ENCODE results near the gene SH2D7. TPM values are rescaled to one million over a fixed set of nuclear protein-coding genes. Genes with fewer than 3 reads are reported as not detected.

SH2D7 gene
- total RNA-seq, 4 donors from 2014 or later: not detected

DNA sequence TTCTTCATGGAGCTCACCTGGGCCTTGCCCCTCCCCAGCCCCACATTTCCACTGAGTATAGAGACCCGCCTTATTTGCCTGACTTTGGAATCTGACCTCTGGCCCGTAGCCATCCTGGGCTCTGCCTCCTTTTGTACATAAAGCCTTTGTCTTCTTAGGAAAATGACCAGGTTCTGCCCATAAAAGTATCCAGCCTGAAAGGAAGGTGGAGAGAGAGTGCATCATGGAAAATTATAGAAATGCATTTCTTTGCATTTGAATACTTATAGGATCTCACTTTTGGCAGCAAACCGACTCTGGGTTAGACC, 3.6 kb upstream of the SH2D7 start:
- WGBS: 86% methylated on average over 3 of the region's 3 CpGs
- TF ChIP-seq EP300 (IDR thresholded peaks at IDR 0.05) (no peak), POLR2AphosphoS5 (IDR thresholded peaks at IDR 0.05) (no peak), POLR2A (IDR thresholded peaks at IDR 0.05) (no peak)
- TF ChIP-seq, protein P1, sequence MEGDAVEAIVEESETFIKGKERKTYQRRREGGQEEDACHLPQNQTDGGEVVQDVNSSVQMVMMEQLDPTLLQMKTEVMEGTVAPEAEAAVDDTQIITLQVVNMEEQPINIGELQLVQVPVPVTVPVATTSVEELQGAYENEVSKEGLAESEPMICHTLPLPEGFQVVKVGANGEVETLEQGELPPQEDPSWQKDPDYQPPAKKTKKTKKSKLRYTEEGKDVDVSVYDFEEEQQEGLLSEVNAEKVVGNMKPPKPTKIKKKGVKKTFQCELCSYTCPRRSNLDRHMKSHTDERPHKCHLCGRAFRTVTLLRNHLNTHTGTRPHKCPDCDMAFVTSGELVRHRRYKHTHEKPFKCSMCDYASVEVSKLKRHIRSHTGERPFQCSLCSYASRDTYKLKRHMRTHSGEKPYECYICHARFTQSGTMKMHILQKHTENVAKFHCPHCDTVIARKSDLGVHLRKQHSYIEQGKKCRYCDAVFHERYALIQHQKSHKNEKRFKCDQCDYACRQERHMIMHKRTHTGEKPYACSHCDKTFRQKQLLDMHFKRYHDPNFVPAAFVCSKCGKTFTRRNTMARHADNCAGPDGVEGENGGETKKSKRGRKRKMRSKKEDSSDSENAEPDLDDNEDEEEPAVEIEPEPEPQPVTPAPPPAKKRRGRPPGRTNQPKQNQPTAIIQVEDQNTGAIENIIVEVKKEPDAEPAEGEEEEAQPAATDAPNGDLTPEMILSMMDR (IDR thresholded peaks at IDR 0.05): no peak
- DNase-seq (ENCODE audit: low spot score in 2 of 2): no peak
- no peaks in the 10 kb centered on the region for H3K27me3 ChIP-seq
- H3K4me3 ChIP-seq: no peak overlapping the region
- H3K9me3 ChIP-seq: no peaks in the 10 kb centered on the region
- no peak overlapping the region for H3K27ac ChIP-seq
- no peaks in the 10 kb centered on the region for H3K36me3 ChIP-seq
- H3K4me1 ChIP-seq: peaks cover 17% of the 10 kb centered on the region

DNA sequence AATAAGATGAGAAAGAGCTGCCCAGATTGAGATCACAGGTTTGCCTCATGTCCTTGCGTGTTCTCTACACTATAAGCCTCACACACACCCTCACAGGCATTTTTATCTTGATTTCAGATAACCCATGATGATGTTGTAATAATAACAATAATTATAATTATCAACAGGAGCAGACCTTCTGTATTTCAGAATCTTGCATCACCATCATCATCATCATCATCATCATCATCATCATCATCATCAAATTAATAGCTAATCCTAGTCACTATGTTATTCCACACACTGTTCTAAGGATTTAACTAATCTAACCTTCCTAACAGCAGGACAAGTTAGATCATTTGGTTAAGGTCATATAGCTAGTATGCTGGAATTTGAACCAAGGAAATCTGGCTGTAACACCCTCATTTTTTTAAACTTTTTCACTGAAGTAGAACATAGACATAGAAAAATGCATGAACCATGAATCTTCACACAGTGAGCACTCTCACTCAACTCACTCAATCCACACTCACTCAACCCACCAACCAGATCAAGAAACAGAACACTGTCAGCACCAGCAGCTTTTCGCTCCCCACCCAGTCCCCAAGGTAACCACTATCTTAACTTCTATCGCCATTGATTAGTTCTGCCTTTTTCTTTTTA, 1.8 kb upstream of the SH2D7 start:
- H3K27ac ChIP-seq: no peak overlapping the region
- no peaks in the 10 kb centered on the region for H3K27me3 ChIP-seq

DNA sequence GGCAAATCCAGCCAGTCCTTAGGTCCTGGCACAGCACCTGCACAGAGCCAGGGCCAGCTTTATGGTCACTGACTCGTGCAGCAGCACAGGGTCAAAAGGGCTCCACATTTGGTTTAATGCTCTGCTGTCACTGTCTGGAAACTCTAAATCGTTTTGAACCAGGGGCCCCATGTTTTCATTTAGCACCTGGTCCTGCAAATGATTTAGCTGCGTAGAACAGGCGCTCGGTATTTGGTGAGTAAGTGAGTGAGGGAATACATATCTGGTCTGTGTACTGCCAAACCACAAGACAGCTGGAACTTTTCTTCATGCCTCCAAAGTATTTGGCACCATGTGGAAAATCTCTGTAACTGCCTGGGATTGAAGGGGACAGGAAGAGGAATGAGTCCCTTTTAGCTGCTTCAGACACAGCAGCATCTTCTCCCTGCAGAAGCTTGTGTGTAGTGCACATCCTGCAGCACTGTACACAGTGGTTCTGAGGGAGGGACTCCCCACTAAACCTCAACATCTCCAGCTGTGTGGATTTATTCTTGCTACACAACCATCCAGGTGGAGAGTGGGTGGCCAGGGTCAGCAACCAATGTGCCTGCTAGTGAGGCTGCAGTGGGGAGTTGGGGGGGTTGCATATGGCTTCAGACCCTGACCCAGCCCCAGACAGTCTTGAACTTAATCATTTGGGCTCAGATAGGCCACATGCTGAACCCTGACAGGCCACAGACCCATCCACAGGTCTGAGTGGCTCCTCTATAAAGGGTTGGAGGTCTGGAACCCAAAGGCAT, 1.1 kb downstream of the SH2D7 start:
- Histone ChIP-seq H3K9me3 (no peaks in the 10 kb centered on the region), H3K4me3 (no peak overlapping the region), H3K27ac (no peak overlapping the region), H3K4me1 (peaks cover 13% of the 10 kb centered on the region), H3K27me3 (no peaks in the 10 kb centered on the region), H3K36me3 (no peaks in the 10 kb centered on the region)
- 43% methylated on average over 5 of the region's 5 CpGs for WGBS
- TF ChIP-seq EP300 (IDR thresholded peaks at IDR 0.05): no peak
- TF ChIP-seq, protein P1 (IDR thresholded peaks at IDR 0.05): no peak
- peak in 1 of 2 donors; percentile 51 for DNase-seq (ENCODE audit: low spot score in 2 of 2)

More for the DNA sequence above, 1.8 kb upstream of the SH2D7 start:
- Histone ChIP-seq H3K9me3 (no peaks in the 10 kb centered on the region), H3K4me3 (no peak overlapping the region), H3K4me1 (peaks cover 13% of the 10 kb centered on the region), H3K36me3 (no peaks in the 10 kb centered on the region)
- WGBS: 78% methylated on average over 3 of the region's 3 CpGs
- DNase-seq (ENCODE audit: low spot score in 2 of 2): no peak
- TF ChIP-seq EP300 (IDR thresholded peaks at IDR 0.05): no peak
- TF ChIP-seq POLR2A (IDR thresholded peaks at IDR 0.05): no peak
- no peak for TF ChIP-seq POLR2AphosphoS5 (IDR thresholded peaks at IDR 0.05)
- TF ChIP-seq, protein P1 (IDR thresholded peaks at IDR 0.05): no peak

DNA sequence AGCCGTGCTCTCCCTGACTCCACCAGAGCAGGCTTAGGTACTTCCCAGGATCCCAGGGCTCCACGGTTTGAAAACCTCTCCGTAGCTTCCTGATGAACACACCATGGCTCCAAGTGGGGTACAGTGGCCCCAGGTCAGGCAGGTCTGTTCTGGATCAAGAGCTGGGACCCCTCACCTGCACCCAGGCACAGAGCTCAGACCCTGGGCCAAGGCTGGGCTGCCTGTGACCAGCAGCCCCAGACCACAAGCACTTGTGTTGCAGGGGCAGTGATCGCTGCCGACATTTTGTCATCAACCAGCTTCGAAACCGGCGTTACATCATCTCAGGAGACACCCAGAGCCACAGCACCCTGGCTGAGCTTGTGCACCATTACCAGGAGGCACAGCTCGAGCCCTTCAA, 5.3 kb downstream of the SH2D7 start:
- Histone ChIP-seq H3K27ac (no peak overlapping the region), H3K4me3 (no peak overlapping the region), H3K36me3 (no peaks in the 10 kb centered on the region), H3K4me1 (peaks cover 13% of the 10 kb centered on the region), H3K27me3 (no peaks in the 10 kb centered on the region), H3K9me3 (no peaks in the 10 kb centered on the region)
- WGBS: 95% methylated on average over 7 of the region's 9 CpGs
- DNase-seq (ENCODE audit: low spot score in 2 of 2): peak; percentile 47 to 62
- TF ChIP-seq POLR2AphosphoS5 (IDR thresholded peaks at IDR 0.05) (no peak), EP300 (IDR thresholded peaks at IDR 0.05) (no peak), POLR2A (IDR thresholded peaks at IDR 0.05) (no peak)
- TF ChIP-seq, protein P1 (IDR thresholded peaks at IDR 0.05): no peak

DNA sequence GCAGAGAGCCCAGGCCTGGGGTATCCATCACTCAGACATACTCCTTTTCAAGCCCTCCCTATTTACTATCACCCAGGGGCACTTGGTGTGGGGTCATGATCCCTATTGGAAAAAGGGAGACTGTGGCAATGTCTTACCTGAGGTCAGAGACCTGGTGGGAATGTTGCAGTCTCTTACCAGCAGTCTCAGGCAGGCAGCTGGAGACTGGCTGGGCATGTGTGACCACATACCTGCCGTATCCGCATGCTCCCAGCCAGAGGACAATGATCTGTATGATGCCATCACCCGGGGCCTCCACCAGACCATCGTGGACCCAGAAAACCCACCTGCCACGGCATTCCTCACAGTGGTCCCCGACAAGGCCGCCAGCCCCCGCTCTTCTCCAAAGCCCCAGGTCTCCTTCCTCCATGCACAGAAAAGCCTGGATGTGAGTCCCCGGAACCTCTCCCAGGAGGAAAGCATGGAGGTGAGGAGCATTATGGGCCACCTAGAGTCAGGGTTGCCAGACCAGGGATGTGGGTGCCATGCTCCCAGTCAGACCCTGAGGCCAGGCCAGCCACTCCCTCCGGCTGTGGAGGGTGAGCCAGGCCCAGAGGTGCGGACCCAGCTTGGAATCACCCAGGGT, 5.9 kb downstream of the SH2D7 start:
- Histone ChIP-seq H3K27ac (no peak overlapping the region), H3K36me3 (no peaks in the 10 kb centered on the region), H3K9me3 (no peaks in the 10 kb centered on the region), H3K27me3 (no peaks in the 10 kb centered on the region), H3K4me1 (peaks cover 13% of the 10 kb centered on the region), H3K4me3 (no peak overlapping the region)
- TF ChIP-seq POLR2A (IDR thresholded peaks at IDR 0.05): no peak
- TF ChIP-seq, protein P1 (IDR thresholded peaks at IDR 0.05): no peak
- WGBS: 95% methylated on average over 7 of the region's 11 CpGs
- peak in 1 of 2 donors; percentile 48 for DNase-seq (ENCODE audit: low spot score in 2 of 2)
